Activated CD8-positive, alpha-beta memory T cell treated with anti-CD3 and anti-CD28 coated beads for 36 hours (primary cell): ENCODE results near the gene TMOD1. TPM values are rescaled to one million over a fixed set of nuclear protein-coding genes. Genes with fewer than 3 reads are reported as not detected.

Source experiments
- CTCF ChIA-PET: fragments of 350-600 bp; sonication (Branson Sonifier 250); formaldehyde crosslinking; loops from one replicate; lab custom pipeline; 2021; ENCODE audit warnings: antibody characterized with exemption; lab: Charles Lee
- POLR2A ChIA-PET: fragments of 350-600 bp; sonication (Branson Sonifier 250); formaldehyde crosslinking; loops from one replicate; lab custom pipeline; 2021; ENCODE audit warnings: antibody characterized with exemption; lab: Charles Lee
- total RNA-seq, 2 experiments: library from RNA; stranded (reverse); gene quantifications; one replicate each; pipeline ENCODE4 v1.2.3, GENCODE V29; 2021

The TMOD1 gene
- total RNA-seq, 2 experiments from 2014 or later, result 1.2 TPM

DNA sequence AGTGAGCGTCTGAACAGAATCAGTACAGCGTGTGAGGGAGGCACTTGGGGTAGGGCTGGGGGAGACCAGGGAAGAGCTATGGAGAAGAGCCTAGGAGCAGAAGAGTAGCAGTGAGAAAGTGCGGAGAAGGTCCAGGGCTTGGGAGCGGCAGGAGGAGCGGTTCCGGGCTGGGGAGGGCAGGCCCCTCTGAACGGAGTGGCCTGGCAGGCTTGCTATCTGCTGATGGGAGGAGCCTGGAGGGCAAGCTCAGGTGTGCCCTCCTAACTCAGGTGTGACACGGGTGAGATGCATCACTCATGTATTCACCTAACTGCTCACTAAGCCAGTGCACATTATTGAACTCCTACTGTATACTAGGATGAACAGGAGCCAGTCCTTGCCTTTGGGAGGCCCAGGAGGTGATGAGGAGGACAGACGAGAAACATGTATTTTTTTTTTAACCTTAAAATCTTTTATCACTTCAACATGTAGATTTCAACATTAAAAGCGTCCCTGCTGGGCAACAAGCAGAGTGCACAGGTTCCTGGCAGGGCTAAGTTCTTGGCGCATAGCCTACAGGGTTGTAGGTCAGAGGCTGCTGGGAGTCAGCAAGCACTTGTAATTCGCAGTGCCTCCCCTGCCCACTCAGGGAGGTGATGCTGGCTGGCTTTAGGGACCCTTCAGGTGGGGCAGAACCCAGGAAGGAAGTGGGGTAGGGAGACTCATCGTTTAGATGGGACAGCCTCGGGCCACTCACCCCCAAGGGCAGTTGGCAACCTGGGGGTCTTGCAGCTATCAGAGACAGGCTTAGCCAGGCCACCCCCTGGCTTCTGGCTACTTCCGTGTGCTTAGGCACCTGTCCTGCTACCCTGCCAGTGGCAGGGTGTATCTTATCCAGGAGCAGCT, 55.5 kb downstream of the TMOD1 start:
- ChIA-PET POLR2A (no interaction called here), CTCF (no interaction called here)

DNA sequence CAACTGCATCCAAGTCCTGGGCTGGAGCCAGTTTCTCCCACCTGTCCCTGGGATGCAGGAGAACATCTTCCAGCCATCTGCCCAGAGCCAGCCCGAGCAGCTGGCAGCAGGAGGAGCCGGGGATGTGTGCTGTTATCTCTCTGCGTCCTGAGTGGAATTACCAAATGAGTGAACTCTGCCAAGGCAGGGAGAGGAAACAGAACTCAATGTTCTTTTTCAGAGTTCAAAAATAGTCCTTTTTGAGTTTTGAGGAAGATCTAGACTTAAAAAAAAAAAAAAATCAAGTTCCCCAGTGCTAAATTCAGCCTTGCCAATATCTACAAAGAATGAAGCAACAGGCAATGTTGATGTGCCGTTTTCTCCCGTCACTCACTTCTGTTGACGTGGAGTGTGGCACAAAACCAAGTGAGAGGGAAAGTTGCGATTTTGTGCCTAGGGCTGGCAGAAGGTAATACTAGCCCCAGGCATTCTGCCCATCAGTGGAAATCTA, 56.2 kb downstream of the TMOD1 start:
- CTCF ChIA-PET, result no interaction called here
- POLR2A ChIA-PET, result no interaction called here

DNA sequence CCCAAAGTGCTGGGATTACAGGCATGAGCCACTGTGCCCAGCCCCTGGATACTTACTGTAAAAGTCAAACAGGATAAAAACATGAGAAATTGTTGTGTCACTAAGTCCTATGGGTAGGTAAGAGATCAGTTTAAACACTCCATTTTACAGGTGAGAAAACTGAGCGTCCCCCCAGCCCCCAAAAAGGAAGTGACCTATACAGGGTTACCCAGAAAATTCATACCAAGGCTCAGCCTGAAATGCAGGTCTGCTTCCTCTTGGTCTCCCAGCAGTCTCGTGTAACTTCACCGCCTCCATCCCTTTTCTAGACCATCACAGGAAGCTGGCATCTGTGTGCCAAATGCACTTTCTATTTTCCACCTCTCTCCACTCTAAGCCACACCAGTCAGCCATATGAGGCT, 57.2 kb downstream of the TMOD1 start:
- ChIA-PET CTCF (no interaction called here), POLR2A (interaction anchor here (1.2 kb wide), 1 partner anchor 57 kb away, joined by 3 read pairs; the partner anchor contains the start of gene TMOD1)

DNA sequence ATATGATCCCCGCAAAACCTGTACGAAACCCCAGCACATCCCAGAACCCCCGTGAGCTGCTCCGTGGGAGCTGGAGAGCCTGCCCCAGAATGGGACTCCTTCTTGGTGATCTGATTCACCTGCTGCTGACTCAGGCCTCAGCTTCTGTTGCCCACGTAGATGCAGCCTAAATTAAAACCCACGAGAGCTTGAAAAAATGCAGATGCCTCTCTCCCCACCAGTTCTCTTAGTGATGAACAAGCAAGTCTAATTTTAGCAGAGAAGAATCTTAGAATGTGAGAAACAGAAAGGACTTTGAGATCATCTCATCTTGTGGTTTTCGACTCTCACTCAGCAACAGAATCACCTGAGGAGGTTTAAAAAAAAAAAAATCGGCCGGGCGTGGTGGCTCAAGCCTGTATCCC, 57.6 kb downstream of the TMOD1 start:
- ChIA-PET POLR2A (interaction anchor here (1.2 kb wide), 1 partner anchor 57 kb away, joined by 3 read pairs; the partner anchor contains the start of gene TMOD1), CTCF (no interaction called here)

DNA sequence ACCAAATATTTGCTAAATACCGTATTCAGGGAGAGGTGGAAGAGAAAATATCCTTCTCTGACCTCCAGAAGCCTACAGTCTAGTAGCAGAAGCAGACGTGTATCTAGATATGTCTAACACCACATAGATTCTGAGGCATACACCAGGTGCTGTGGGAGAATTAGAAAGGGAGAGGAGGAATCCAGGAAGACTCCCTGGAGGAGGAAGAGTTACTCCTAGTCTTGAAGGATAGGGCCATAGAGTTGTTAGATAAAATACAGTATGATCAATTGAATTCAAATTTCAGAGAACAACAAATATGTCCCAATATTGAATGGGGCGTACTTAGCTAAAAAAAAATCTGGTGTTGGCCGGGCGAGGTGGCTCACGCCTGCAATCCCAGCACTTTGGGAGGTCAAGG, 58.7 kb downstream of the TMOD1 start:
- POLR2A ChIA-PET, result no interaction called here

DNA sequence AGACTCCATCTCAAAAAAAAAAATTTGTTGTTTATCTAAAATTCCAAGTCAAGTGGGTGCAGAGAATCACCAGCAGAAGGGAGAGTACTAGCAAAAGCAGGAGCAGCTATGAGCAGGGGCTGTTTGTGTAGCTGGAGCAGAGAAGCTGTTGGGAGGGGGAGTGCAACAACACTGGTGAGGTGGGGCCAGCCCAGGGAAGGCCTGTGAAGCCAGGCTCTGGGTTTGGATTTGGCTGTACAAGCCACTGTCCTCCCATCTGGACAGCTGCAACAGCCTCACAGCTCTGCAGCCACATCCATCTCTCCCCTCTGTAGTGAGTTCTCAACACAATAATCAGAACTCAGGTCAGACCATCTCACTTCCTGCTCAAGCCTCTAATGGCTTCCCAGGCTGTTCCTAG, 59.4 kb downstream of the TMOD1 start:
- ChIA-PET POLR2A (no interaction called here), CTCF (interaction anchor here (0.8 kb wide), 1 partner anchor 38 kb away, joined by 3 read pairs; no protein-coding TSS in a partner anchor)

More for the DNA sequence above, 58.7 kb downstream of the TMOD1 start:
- CTCF ChIA-PET, result no interaction called here

DNA sequence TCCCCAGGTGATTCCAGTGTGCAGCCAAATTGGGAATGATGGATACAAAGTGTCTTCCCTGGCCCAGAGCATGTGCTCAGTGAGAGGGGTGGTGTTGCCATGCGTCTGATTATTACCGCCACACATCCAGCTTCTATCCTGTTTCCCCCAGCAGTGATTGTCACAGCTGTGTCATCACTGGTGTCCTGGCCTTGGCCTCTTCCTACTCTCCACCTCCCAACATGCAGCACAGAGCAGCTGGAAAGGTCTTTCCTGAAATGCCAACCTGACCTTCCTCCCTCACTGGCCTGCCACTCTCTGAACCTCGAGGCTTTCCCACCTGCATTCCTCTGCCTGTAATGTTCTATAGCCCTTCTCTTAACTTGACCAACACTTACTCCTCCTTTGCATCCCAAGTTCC, 60.0 kb downstream of the TMOD1 start:
- ChIA-PET CTCF (interaction anchor here (0.8 kb wide), 1 partner anchor 37 kb away, joined by 3 read pairs; no protein-coding TSS in a partner anchor), POLR2A (no interaction called here)

DNA sequence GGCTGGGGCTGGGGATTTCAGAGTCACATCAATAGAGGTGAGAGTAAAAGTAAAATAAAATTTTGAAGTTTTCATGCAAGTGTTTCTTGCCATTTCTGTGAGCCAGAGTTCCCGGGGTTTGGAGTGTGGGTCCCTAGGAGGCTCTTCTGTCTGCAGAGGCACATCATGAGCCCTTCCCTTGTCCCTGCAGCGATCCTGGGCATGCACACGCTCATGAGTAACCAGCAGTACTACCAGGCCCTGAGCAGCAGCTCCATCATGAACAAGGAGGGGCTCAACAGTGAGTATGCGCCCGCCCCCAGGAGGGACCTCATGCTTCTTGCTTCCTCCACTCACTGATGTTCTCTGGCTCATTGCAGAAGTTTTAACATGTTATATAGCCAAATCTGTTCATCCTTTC, 61.1 kb downstream of the TMOD1 start:
- ChIA-PET POLR2A (no interaction called here), CTCF (no interaction called here)

DNA sequence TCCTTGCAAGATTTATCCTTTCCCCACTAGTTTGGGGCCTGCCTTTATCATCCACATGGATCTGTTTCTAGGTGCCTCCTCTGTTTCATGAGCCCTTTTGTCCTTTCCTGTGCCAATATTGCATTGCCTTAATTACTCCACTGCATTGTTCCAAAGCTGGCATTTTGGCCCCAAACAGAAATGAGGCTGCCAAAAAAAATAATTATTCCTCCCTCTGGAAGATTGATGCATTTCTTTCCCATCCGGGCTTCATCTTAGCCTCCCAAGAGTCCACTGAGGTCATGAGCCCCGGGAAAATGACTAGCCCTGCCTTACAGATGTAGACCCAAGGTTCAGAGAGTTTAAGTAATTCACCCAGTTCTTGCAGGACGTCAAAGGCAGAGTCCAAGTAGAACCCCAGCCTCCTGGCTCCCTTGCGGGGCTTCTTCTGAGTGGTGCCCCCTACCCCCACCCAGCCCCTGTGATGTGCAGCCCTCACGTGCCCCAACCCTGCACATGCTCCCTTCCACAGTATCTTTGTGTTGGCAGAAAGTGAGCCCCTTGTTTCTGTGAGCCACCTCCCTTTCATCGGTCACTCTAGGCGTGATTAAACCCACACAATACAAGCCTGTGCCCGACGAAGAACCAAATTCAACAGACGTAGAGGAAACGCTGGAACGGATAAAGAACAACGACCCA, 62.1 kb downstream of the TMOD1 start:
- ChIA-PET CTCF (no interaction called here), POLR2A (no interaction called here)

DNA sequence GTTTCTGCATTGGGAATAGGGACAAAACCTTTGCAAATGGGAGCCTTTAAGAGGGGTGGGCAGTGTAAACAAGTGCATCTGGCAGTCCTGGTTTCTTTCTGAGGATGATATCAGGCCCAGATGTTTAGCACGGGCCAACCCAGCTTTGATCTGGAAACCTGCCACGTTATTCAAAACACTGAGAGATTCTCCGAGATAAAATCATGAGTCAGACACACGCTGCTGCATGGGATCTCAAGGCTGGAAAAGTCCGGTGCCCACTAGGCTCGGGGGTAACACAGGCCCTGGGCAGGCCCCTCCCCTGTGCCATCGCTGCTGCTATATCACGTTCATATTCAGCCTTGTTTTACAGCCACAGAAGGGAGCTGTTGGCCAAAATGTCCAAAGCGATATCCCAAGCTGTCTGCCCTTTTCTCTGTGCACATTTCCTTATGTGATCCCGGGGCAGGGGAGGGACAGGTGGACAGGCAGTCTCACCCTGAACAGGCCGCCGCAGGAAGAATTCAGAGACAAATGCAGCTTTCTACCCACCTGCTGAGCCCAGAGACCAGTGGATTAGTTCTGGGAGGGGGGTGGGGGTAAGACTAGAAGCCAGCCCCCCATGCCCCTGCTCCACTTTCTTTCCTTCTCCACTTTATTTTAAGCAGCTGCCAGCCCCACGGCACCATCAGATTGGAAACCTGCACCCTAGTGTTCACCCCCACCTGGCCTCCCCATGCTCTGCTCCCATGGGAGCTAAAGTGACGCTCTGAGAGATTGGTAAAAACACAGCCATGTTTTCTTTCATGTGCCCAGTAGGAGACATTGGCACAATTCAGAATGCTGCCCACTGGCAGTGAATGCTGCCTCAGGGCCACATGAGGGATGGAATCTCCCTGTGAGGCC, 63.1 kb downstream of the TMOD1 start:
- ChIA-PET CTCF (interaction anchor here (0.7 kb wide), 1 partner anchor 143 kb away, joined by 3 read pairs; no protein-coding TSS in a partner anchor), POLR2A (no interaction called here)

DNA sequence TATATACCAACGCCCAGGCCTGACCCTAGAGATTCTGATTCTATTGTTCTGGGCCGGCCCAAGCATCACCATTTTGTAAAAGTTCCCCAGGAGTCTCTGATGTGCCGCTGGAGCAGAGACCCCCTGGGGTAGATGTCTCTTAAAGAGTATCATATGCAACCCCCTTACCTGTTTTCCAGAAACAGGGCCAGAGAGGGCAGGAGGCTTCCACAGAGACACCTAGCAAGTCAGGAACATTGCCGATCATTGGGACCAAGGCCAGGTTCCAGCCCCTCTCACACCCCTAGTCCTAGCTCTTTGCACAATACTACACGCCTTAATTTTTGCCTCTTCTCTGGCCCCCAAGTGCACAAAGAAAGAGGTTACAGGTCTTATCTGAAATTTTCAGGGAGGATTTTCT, 63.8 kb downstream of the TMOD1 start:
- CTCF ChIA-PET, result no interaction called here
- POLR2A ChIA-PET, result no interaction called here

DNA sequence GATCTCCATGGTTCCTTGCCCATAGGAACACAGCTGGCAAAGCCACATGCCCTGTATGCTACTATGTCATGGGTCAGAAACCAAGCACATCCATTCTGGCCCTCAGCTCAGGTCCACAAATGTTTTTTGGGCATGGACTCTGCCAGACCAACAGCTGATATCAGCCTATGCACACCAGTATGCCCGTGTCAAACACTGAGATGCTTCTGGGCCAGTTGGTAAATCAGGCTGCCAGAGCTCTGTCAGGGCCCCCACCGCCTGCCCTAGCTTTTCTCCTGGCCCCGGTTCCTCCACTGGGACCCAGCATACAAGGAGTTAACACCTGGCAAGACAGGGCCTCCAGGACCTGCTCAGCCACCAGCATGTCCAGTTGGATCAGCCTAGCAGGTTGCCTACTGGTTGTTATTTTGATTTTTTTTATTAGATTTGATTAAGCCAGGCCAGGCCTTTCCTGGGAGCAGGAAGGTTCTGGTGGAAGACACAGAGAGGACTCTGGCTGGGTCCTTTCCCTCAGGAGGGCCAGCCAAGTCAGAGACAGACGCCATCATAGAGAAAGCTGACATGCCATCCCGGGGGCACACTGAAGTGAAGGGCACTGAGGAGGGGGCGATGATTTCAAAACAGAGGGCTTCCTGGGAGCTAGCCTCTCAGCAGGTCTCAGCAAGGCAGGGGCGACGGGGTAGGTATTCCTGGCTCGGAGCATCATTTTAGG, 65.9 kb downstream of the TMOD1 start:
- ChIA-PET CTCF (interaction anchor here (0.5 to 1.0 kb wide), 2 partner anchors 31 to 79 kb away, joined by 3 read pairs; no protein-coding TSS in a partner anchor), POLR2A (no interaction called here)

DNA sequence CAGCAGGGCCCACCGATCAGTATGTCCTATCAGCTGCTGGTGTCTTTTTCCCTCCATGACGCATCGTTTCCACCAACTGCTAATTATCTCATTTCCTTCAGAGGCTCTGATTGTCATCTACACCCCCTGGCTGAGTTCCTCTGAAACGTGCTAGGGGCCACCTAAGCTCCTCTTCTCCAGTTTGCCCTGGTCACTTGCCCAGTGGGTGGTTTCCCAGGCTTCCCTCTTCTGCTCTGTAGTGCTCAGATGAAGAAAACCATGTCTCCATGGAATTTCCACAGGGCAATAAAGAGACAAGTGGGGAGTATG, 66.4 kb downstream of the TMOD1 start:
- POLR2A ChIA-PET, result no interaction called here

DNA sequence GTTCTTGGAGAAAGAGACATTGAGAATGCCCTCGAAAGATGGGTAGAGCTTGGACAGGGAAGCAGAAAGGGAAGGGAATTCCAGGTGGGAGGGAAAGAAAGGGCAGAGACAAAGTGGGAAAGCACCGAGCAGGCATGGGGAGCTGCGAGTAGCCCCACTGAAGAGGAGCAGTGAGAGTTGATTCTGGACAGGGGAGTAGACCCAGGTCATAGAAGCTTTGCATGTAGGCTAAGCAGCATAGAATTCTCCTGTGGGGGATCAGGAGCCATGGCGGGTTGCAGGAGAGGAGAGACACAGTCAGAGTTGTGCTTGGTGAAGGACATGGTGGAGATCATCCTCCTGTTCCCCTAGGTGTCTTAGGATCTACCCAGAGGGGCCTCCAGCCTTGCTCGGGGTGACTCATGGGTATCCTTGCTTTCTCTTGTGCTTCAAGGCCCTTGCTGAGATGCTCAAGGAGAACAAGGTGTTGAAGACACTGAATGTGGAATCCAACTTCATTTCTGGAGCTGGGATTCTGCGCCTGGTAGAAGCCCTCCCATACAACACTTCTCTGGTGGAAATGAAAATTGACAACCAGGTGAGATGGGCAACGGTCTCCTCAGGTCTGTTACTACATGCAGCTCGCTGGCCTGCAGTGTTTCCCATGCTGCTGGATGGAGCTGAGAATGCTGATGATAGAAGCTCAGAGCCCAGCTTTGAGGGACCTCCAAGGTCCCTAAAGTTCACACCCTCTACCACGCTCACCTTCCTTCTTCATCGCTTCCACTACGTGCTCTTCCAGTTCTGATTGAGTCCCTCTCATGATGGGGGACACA, 67.2 kb downstream of the TMOD1 start:
- ChIA-PET POLR2A (no interaction called here), CTCF (interaction anchor here (1.0 kb wide), 1 partner anchor 30 kb away, joined by 3 read pairs; no protein-coding TSS in a partner anchor)

More for the DNA sequence above, 66.4 kb downstream of the TMOD1 start:
- CTCF ChIA-PET, result interaction anchor here (0.5 to 1.0 kb wide), 2 partner anchors 31 to 80 kb away, joined by 3 read pairs; no protein-coding TSS in a partner anchor

DNA sequence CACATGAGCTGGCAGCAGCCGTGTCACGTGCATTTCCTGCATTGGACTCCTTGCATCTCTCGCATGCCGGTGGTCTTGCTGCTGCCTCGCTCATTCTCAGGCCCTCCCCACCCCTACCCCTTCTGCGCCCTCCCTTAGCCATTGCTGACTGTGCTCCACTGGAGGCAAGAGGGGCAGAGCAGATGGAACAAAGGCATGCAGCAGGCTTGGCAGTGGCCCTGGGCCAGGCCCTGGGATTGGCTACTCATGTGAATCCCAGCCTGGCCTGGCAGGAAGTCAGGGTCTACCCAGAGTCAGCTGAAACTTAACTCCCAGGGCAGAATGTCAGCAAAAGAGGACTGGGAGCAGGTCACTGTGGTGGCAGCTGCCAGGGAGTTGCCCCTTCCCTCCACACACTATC, 69.4 kb downstream of the TMOD1 start:
- CTCF ChIA-PET, result no interaction called here

DNA sequence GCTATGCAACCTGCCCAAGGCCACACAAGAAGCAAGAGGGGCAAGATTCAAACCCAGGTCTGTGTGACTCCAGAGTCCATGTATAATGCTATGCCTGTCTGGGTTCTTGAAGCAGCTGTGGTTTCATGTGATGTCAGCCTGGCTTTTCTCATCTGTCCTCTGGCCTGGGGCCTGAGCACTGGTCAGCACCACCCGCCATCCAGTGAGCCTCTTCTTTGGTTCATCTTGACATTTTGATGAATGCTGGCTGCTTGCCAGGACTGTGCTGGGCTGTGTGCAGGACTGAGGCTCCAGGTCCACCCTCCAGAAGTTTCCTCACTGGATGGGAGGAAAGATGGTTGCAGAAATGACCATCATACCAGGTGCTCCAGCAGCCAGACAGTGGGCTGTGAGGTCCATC, 70.2 kb downstream of the TMOD1 start:
- ChIA-PET CTCF (no interaction called here), POLR2A (no interaction called here)

More for the DNA sequence above, 69.4 kb downstream of the TMOD1 start:
- POLR2A ChIA-PET, result no interaction called here

DNA sequence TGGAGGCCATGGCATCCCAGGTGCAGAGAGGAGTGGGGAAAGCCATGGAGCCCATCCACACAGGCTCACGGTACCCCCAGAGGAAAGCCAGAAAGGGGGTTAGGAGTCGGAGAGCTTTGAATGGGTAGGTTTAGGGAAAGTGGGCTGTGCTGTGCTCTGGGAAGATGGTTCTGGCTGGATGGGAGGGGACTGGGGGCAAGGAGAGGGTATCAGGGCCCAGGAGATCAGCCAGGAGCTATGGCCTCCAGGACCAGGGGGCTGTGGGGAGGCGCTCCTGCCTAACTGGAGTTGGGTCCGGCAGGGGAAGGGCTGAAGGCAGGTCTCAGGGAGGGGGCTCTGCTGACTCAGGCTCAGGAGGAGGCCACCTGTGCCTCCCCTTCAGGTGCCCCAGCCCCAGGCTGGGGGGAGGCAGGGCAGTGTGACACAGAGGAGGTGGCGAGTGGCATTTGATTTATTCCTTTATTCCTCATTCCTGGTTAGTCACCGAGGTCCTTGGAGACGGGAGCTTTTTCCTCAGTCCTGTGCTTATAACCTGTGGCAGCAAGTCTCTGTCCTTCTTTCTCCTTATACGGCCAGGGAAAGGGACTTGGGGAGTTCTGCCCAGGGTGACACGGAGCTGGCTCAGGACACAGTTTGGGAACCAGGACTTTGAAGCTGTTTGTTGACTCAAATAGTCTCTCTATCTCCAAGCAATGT, 70.9 kb downstream of the TMOD1 start:
- POLR2A ChIA-PET, result no interaction called here
- CTCF ChIA-PET, result no interaction called here
